Neural progenitor cell (in vitro differentiated cells): ENCODE data around the gene PDGFRA.

ENCODE experiments used
- CTCF ChIP-seq: fragments of 200-600 bp; sonication (generic); IDR thresholded peaks from 2 replicates; pipeline ENCODE4 v1.5.1; 2017; ENCODE audit warnings: antibody characterized with exemption, mild to moderate bottlenecking
- EZH2 ChIP-seq: fragments of 200-600 bp; sonication (generic); IDR thresholded peaks from 2 replicates; pipeline ENCODE4 v1.6.1; 2017; ENCODE audit warnings: antibody characterized with exemption, mild to moderate bottlenecking, moderate library complexity

GRCh38 chr4:54317690-54318089, 88.6 kb downstream of the PDGFRA start:
- TF ChIP-seq EZH2: no peak
- TF ChIP-seq CTCF: no peak
